ENCODE measurements around the gene STARD8. TPM values are rescaled to one million over a fixed set of nuclear protein-coding genes. Genes with fewer than 3 reads are reported as not detected.
A peak's percentile ranks its signal among the peaks of the same experiment; 100 is the strongest.

Gene STARD8
- total and polyA plus RNA-seq, 2 donors (not counting 3 experiments of a cell fraction or from before 2014, with no cell fraction given): 6.8 to 14.8 TPM

DNA sequence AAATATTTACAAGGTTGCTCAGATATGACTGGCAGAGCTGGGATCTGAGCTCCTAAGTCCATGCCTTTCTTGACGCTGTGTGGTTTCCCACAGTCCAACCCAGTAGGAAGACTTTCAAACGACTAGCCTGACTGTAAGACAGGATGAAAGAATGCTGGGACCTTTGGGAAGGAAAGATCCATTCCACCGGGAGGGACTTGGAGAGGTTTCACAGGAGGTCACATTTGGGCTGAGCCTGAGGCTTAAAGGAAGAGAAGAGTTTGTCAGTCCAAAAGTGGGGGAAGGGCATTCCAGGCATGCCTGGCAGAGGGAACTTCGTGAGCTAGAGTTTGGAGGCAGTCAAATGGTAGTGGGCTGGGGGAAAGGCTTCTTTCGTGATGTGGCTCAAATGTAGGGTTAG lies 1.5 kb downstream of the STARD8 start:
- Histone ChIP-seq H3K9ac (replicated peaks; ENCODE audit: extremely low read depth, insufficient read depth, low read length) (no peak overlapping the region), H3K4me3 (replicated peaks in 1 of 3; ENCODE audit: insufficient read depth in 1 of 3, low read depth in 1 of 3, low read length in 3 of 3) (no peak overlapping the region), H3K27me3 (ENCODE audit: control insufficient read depth in 2 of 2, insufficient read depth in 2 of 2, low read length in 2 of 2) (no peaks in the 10 kb centered on the region), H3K36me3 (ENCODE audit: control insufficient read depth in 2 of 2, extremely low read depth in 1 of 2, insufficient read depth in 2 of 2, low read length in 2 of 2) (no peaks in the 10 kb centered on the region), H3K9me3 (replicated peaks; ENCODE audit: control insufficient read depth, insufficient read depth, low read length) (no peaks in the 10 kb centered on the region), H3K4me1 (ENCODE audit: control insufficient read depth, extremely low read depth, insufficient read depth, low read length) (peaks cover 7% of the 10 kb centered on the region), H3K9me1 (replicated peaks; ENCODE audit: control insufficient read depth, extremely low read depth, insufficient read depth, low read length) (no peaks in the 10 kb centered on the region), H2AFZ (ENCODE audit: low read depth, low read length) (peak overlapping the region; percentile 34), H4K20me1 (replicated peaks; ENCODE audit: control insufficient read depth, extremely low read depth, insufficient read depth, low read length) (no peaks in the 10 kb centered on the region), H3K79me2 (ENCODE audit: control insufficient read depth, insufficient read depth, low read length) (no peaks in the 10 kb centered on the region), H3K4me2 (ENCODE audit: insufficient read depth, low read length) (no peak overlapping the region), H3K27ac (ENCODE audit: insufficient read depth, low read depth, low read length) (no peak overlapping the region)
- TF ChIP-seq POLR2AphosphoS5 (IDR thresholded peaks at IDR 0.05; ENCODE audit: insufficient read depth, low read depth, low read length) (no peak), GATA2 (IDR thresholded peaks at IDR 0.05; ENCODE audit: insufficient read depth, insufficient read length, low read depth, low read length) (no peak), EZH2 (IDR thresholded peaks at IDR 0.05; ENCODE audit: borderline replicate concordance, low read depth, low read length, severe bottlenecking) (no peak), MYC (IDR thresholded peaks at IDR 0.05; ENCODE audit: low read depth, low read length) (no peak), JUN (IDR thresholded peaks at IDR 0.05; ENCODE audit: borderline replicate concordance, insufficient read depth, insufficient read length, low read depth) (no peak), POLR2A (IDR thresholded peaks at IDR 0.05; ENCODE audit: low read depth, low read length) (no peak), FOS (IDR thresholded peaks at IDR 0.05; ENCODE audit: borderline replicate concordance, insufficient read depth, low read length) (no peak), MAX (IDR thresholded peaks at IDR 0.05; ENCODE audit: insufficient read depth, insufficient read length) (no peak)
- TF ChIP-seq, protein P1, sequence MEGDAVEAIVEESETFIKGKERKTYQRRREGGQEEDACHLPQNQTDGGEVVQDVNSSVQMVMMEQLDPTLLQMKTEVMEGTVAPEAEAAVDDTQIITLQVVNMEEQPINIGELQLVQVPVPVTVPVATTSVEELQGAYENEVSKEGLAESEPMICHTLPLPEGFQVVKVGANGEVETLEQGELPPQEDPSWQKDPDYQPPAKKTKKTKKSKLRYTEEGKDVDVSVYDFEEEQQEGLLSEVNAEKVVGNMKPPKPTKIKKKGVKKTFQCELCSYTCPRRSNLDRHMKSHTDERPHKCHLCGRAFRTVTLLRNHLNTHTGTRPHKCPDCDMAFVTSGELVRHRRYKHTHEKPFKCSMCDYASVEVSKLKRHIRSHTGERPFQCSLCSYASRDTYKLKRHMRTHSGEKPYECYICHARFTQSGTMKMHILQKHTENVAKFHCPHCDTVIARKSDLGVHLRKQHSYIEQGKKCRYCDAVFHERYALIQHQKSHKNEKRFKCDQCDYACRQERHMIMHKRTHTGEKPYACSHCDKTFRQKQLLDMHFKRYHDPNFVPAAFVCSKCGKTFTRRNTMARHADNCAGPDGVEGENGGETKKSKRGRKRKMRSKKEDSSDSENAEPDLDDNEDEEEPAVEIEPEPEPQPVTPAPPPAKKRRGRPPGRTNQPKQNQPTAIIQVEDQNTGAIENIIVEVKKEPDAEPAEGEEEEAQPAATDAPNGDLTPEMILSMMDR (IDR thresholded peaks at IDR 0.05; ENCODE audit: extremely low read depth in 1 of 2, insufficient read depth in 1 of 2, low read depth in 1 of 2, low read length in 2 of 2): no peak
- CTCF ChIA-PET: no interaction called here
- FAIRE-seq (peak; percentile 54), DNase-seq (ENCODE audit: low read depth, low spot score) (no peak)
- no TSS peak for BruUV-seq (replicated peaks)
- POLR2A ChIA-PET: interaction anchor here (0.6 kb wide), 1 partner anchor 45 kb away, joined by 3 read pairs; no protein-coding TSS in a partner anchor
- dilution Hi-C loops (cut with MboI; ENCODE audit: extremely low pct_ligation_motif_present, low sequenced_read_pairs) (no loop called here), intact Hi-C loops (cut with micrococcal nuclease) (loop anchor here (5.0 kb wide), 1 partner anchor 43 kb away; no protein-coding TSS in a partner anchor)
